GM15510 (cell line): Measurements from ENCODE around the gene JAK2.

ENCODE experiments used
- POLR2A ChIP-seq: IDR thresholded peaks from 3 replicates; pipeline ENCODE4 v1.6.1; 2011; ENCODE audit warnings: borderline replicate concordance; ENCODE audit not compliant: insufficient read length; ENCODE audit errors: extremely low read depth

Gene JAK2

GRCh38 chr9:4970970-4971641, 14.0 kb upstream of the JAK2 start:
- TF ChIP-seq POLR2A: peak; percentile 19

GRCh38 chr9:4973246-4973645, 11.8 kb upstream of the JAK2 start:
- no peak for TF ChIP-seq POLR2A

- TF ChIP-seq POLR2A: no peak
Measured at GRCh38 chr9:4973902-4974301, 11.2 kb upstream of the JAK2 start.

- TF ChIP-seq POLR2A: no peak
Measured at GRCh38 chr9:4979239-4979638, 5.8 kb upstream of the JAK2 start.

- TF ChIP-seq POLR2A: no peak
Measured at GRCh38 chr9:4980086-4980727, 4.9 kb upstream of the JAK2 start.

GRCh38 chr9:4982721-4983482, 2.2 kb upstream of the JAK2 start:
- TF ChIP-seq POLR2A: no peak

- no peak for TF ChIP-seq POLR2A
Measured at GRCh38 chr9:4983601-4984165, 1.4 kb upstream of the JAK2 start.

- no peak for TF ChIP-seq POLR2A
Measured at GRCh38 chr9:4984171-4984620, 876 bp upstream of the JAK2 start.

- TF ChIP-seq POLR2A: no peak
Measured at GRCh38 chr9:4985386-4986266, 554 bp downstream of the JAK2 start.

GRCh38 chr9:4986296-4986695, 1.2 kb downstream of the JAK2 start:
- TF ChIP-seq POLR2A: no peak

- no peak for TF ChIP-seq POLR2A
Measured at GRCh38 chr9:4986783-4987182, 1.7 kb downstream of the JAK2 start.

- TF ChIP-seq POLR2A: no peak
Measured at GRCh38 chr9:4987961-4988421, 2.9 kb downstream of the JAK2 start.

- no peak for TF ChIP-seq POLR2A
Measured at GRCh38 chr9:4992872-4993271, 7.8 kb downstream of the JAK2 start.
